OCI-LY1 (cell line): Measurements from ENCODE around the gene ANKRD34A.
A peak's percentile ranks its signal among the peaks of the same experiment; 100 is the strongest.

Experiments used
- H2AFZ ChIP-seq: fragments of 200-600 bp; sonication (generic), shearing (Covaris generic); 2 replicates; pipeline ENCODE4 v1.6.0; 2014; ENCODE audit warnings: antibody characterized with exemption, mild to moderate bottlenecking, low read length
- H3F3A ChIP-seq: fragments of 200-600 bp; sonication (generic), shearing (Covaris generic); 2 replicates; pipeline ENCODE4 v1.6.0; 2014; ENCODE audit warnings: mild to moderate bottlenecking, antibody characterized with exemption, low read length, moderate library complexity; ENCODE audit not compliant: insufficient read depth
- H3K27ac ChIP-seq: fragments of 200-600 bp; sonication (generic); 2 replicates; pipeline ENCODE4 v1.5.1; 2014; ENCODE audit warnings: low read length, mixed run types, mild to moderate bottlenecking, low read depth; ENCODE audit not compliant: poor library complexity, severe bottlenecking
- H3K27me3 ChIP-seq: fragments of 200-600 bp; sonication (generic); 2 replicates; pipeline ENCODE4 v1.6.0; 2014; ENCODE audit warnings: antibody characterized with exemption, mild to moderate bottlenecking, low read length, moderate library complexity; ENCODE audit not compliant: insufficient read depth
- H3K36me3 ChIP-seq: fragments of 200-600 bp; sonication (generic); 2 replicates; pipeline ENCODE4 v1.6.1; 2014; ENCODE audit warnings: mild to moderate bottlenecking, antibody characterized with exemption, low read length, moderate library complexity, mixed read lengths; ENCODE audit not compliant: insufficient read depth
- H3K4me1 ChIP-seq: fragments of 200-600 bp; sonication (generic); 2 replicates; pipeline ENCODE4 v1.5.1; 2014; ENCODE audit warnings: mild to moderate bottlenecking, low read length, moderate library complexity; ENCODE audit not compliant: insufficient read depth, severe bottlenecking
- H3K4me2 ChIP-seq: fragments of 200-600 bp; sonication (generic), shearing (Covaris generic); 2 replicates; pipeline ENCODE4 v1.6.1; 2014; ENCODE audit warnings: low read length
- H3K4me3 ChIP-seq: fragments of 200-600 bp; sonication (generic); 2 replicates; pipeline ENCODE4 v1.5.1; 2014; ENCODE audit warnings: low read length, low read depth, mild to moderate bottlenecking, mixed read lengths; ENCODE audit not compliant: poor library complexity, severe bottlenecking
- H3K79me2 ChIP-seq: fragments of 200-600 bp; shearing (Covaris generic); 2 replicates; pipeline ENCODE4 v1.6.1; 2016; ENCODE audit warnings: mixed run types, low read length, mixed read lengths; ENCODE audit not compliant: insufficient read depth
- H3K9ac ChIP-seq: fragments of 200-600 bp; sonication (generic), shearing (Covaris generic); 2 replicates; pipeline ENCODE4 v1.6.1; 2014; ENCODE audit warnings: mild to moderate bottlenecking, low read length, mixed read lengths
- H3K9me2 ChIP-seq: fragments of 200-600 bp; sonication (generic), shearing (Covaris generic); 2 replicates; pipeline ENCODE4 v1.6.1; 2014; ENCODE audit warnings: low read depth, mild to moderate bottlenecking, low read length, mixed read lengths
- H3K9me3 ChIP-seq: fragments of 200-600 bp; shearing (Covaris generic); 2 replicates; pipeline ENCODE4 v1.6.1; 2014; ENCODE audit warnings: low read length, mixed read lengths
- H4K20me1 ChIP-seq: fragments of 200-600 bp; sonication (generic), shearing (Covaris generic); 2 replicates; pipeline ENCODE4 v1.6.0; 2016; ENCODE audit warnings: mild to moderate bottlenecking, low read length; ENCODE audit not compliant: insufficient read depth
- EZH2 ChIP-seq: fragments of 200-600 bp; sonication (generic), shearing (Covaris generic); IDR thresholded peaks from 2 replicates; pipeline ENCODE4 v1.8.0; 2017; ENCODE audit warnings: borderline replicate concordance, mixed run types, mild to moderate bottlenecking, antibody characterized with exemption, low read length, moderate library complexity, mixed read lengths
- TF ChIP-seq, protein P1 (sequence below): fragments of 200-600 bp; sonication (generic), shearing (Covaris generic); IDR thresholded peaks from 2 replicates; pipeline ENCODE4 v1.5.1; 2017; ENCODE audit warnings: mild to moderate bottlenecking, antibody characterized with exemption, low read length, moderate library complexity, mixed read lengths

The ANKRD34A gene

DNA sequence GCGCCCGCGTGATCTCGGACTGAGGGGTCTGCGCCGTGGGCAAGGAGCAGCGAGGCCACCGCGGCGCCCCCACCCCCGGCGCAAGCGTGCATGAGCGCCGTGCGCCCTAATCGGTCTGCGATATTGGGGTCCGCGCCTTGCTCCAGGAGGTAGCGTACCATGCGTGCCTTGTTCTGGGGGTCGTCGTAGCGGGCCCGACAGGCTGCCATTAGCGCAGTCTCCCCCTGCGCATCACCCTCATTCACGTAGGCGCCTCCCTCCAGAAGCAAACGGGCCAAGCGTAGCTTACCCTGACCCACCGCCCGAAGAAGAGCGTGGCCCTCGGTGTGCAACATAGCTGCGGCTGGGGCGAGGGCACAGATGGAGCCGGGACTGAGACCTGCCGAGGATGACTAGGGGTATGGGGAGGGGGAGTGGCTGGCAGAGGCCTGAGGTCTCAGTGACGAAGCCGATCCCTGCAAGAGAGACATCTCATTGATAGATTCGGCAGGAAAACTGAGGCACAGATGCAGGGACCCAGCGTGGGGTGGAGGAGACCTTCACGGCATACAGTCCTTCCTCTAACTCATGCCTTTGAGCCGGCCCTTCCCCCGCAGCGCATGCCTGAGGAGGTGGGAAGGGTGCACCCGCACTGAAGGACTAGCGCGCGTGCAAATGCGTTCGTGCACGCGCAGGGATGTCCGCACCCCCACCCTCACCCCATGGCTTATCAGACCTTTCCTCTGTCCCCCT, 2.8 kb downstream of the ANKRD34A start:
- Histone ChIP-seq H3K27me3 (no peaks in the 10 kb centered on the region), H2AFZ (no peak overlapping the region)

GRCh38 chr1:145961109-145961424, 3.3 kb downstream of the ANKRD34A start:
- peak overlapping the region; percentile 67 for H3K27ac ChIP-seq
- H3K36me3 ChIP-seq, result no peaks in the 10 kb centered on the region
- TF ChIP-seq EZH2, result no peak
- TF ChIP-seq, protein P1, sequence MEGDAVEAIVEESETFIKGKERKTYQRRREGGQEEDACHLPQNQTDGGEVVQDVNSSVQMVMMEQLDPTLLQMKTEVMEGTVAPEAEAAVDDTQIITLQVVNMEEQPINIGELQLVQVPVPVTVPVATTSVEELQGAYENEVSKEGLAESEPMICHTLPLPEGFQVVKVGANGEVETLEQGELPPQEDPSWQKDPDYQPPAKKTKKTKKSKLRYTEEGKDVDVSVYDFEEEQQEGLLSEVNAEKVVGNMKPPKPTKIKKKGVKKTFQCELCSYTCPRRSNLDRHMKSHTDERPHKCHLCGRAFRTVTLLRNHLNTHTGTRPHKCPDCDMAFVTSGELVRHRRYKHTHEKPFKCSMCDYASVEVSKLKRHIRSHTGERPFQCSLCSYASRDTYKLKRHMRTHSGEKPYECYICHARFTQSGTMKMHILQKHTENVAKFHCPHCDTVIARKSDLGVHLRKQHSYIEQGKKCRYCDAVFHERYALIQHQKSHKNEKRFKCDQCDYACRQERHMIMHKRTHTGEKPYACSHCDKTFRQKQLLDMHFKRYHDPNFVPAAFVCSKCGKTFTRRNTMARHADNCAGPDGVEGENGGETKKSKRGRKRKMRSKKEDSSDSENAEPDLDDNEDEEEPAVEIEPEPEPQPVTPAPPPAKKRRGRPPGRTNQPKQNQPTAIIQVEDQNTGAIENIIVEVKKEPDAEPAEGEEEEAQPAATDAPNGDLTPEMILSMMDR, result no peak
- no peaks in the 10 kb centered on the region for H3K27me3 ChIP-seq
- no peaks in the 10 kb centered on the region for H3K9me3 ChIP-seq
- H4K20me1 ChIP-seq, result no peaks in the 10 kb centered on the region
- no peaks in the 10 kb centered on the region for H3K79me2 ChIP-seq
- peak overlapping the region; percentile 71 for H3K4me3 ChIP-seq
- 0 out of 2 replicates have a peak, but pooled peaks cover 6% of the 10 kb centered on the region for H3F3A ChIP-seq
- H3K9me2 ChIP-seq, result no peaks in the 10 kb centered on the region
- peak overlapping the region; percentile 75 for H3K4me2 ChIP-seq
- H2AFZ ChIP-seq, result no peak overlapping the region
- H3K9ac ChIP-seq, result peak overlapping the region; percentile 74
- peaks cover 75% of the 10 kb centered on the region for H3K4me1 ChIP-seq

More for the DNA sequence above, 2.8 kb downstream of the ANKRD34A start:
- Histone ChIP-seq H3K36me3 (no peaks in the 10 kb centered on the region), H3F3A (0 out of 2 replicates have a peak, but pooled peaks cover 6% of the 10 kb centered on the region), H3K9me2 (no peaks in the 10 kb centered on the region), H3K4me1 (peaks cover 70% of the 10 kb centered on the region), H3K9me3 (no peaks in the 10 kb centered on the region), H4K20me1 (no peaks in the 10 kb centered on the region), H3K27ac (peak overlapping the region; percentile 67), H3K4me2 (peak overlapping the region; percentile 75), H3K79me2 (no peaks in the 10 kb centered on the region), H3K4me3 (peak overlapping the region; percentile 71), H3K9ac (peak overlapping the region; percentile 74)
- TF ChIP-seq, protein P1, result no peak
- TF ChIP-seq EZH2, result no peak

- H3K4me2 ChIP-seq, result peak overlapping the region; percentile 75
- no peak for TF ChIP-seq EZH2
- TF ChIP-seq, protein P1, result no peak
- 0 out of 2 replicates have a peak, but pooled peaks cover 6% of the 10 kb centered on the region for H3F3A ChIP-seq
- no peaks in the 10 kb centered on the region for H3K27me3 ChIP-seq
- H3K4me3 ChIP-seq, result peak overlapping the region; percentile 71
- H3K36me3 ChIP-seq, result no peaks in the 10 kb centered on the region
- H3K9me3 ChIP-seq, result no peaks in the 10 kb centered on the region
- no peak overlapping the region for H2AFZ ChIP-seq
- H3K79me2 ChIP-seq, result no peaks in the 10 kb centered on the region
- peak overlapping the region; percentile 74 for H3K9ac ChIP-seq
- peak overlapping the region; percentile 67 for H3K27ac ChIP-seq
- H4K20me1 ChIP-seq, result no peaks in the 10 kb centered on the region
- no peaks in the 10 kb centered on the region for H3K9me2 ChIP-seq
- peaks cover 78% of the 10 kb centered on the region for H3K4me1 ChIP-seq
Observed at GRCh38 chr1:145960468-145961108, 3.8 kb downstream of the ANKRD34A start.
